Brain microvascular endothelial cell (primary cell): Measurements from ENCODE around the gene DYRK2.

ENCODE experiments used
- DNase-seq: peaks from one replicate; pipeline ENCODE4 v3.0.0-alpha.2; 2020
- H3K27ac ChIP-seq: fragments of 250-450 bp; sonication (Bioruptor Pico); 2 replicates; pipeline ENCODE4 v1.5.1; 2020; ENCODE audit warnings: mild to moderate bottlenecking, moderate library complexity
- H3K27me3 ChIP-seq: fragments of 250-450 bp; sonication (Bioruptor Pico); replicated peaks from 2 replicates; pipeline ENCODE4 v1.5.1; 2020; ENCODE audit warnings: mild to moderate bottlenecking
- H3K36me3 ChIP-seq: fragments of 250-450 bp; sonication (Bioruptor Pico); replicated peaks from 2 replicates; pipeline ENCODE4 v1.5.1; 2020; ENCODE audit warnings: mild to moderate bottlenecking
- H3K4me3 ChIP-seq: 2 replicates; pipeline ENCODE4 v1.5.1; 2011; ENCODE audit warnings: low read depth, mild to moderate bottlenecking, control low read depth, low read length, moderate library complexity
- CTCF ChIP-seq: IDR thresholded peaks from 2 replicates; pipeline ENCODE4 v1.5.1; 2011; ENCODE audit warnings: low read depth, mild to moderate bottlenecking, moderate library complexity, low read length, control low read depth, inconsistent platforms; ENCODE audit errors: missing control alignments
- in situ Hi-C: cut with HindIII; loops from 2 replicates; pipeline ENCODE4 v1.10.0; 2017; ENCODE audit warnings: low sequenced_read_pairs, low pct_ligation_motif_present

DYRK2 gene

GRCh38 chr12:67705394-67706370 is 57.1 kb downstream of the DYRK2 start:
- Histone ChIP-seq H3K36me3 (no peaks in the 10 kb centered on the region), H3K27me3 (no peaks in the 10 kb centered on the region), H3K27ac (peak overlapping the region; percentile 45), H3K4me3 (no peak overlapping the region)
- no peak for TF ChIP-seq CTCF
- peak; percentile 88 for DNase-seq
- in situ Hi-C loops: no loop called here

DNA sequence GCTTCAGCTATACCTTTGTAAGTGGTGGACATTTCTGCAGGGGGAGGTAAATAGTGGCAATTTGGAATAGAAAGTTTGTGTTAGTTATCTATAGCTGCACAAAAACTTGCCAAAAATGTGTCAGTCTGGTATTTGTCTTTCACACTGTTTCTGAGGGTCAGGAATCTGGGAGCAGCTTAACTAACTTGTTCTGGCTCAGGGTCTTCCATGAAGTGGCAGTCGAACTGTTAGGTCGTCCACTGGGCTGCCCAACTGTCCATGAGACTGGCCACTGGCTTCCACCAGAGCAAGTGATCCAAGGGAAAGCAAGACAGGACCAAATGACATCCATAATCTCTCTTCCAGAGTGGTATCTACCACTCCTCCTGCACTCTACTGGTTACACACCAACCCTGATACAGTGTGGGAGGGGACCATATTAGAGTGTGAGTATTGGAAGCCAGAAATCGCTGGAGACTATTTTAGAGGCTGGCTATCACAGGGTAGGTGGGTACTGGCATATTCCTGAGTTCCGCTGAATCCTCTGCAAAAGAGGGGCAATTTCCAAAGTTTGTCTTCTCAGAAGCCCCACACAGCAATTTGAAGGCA is 60.9 kb downstream of the DYRK2 start:
- H3K36me3 ChIP-seq: no peaks in the 10 kb centered on the region
- H3K27me3 ChIP-seq: no peaks in the 10 kb centered on the region
- in situ Hi-C loops: no loop called here
- no peak for TF ChIP-seq CTCF
- DNase-seq: no peak
- H3K4me3 ChIP-seq: no peak overlapping the region
- no peak overlapping the region for H3K27ac ChIP-seq

GRCh38 chr12:67710582-67710981 is 62.0 kb downstream of the DYRK2 start:
- Histone ChIP-seq H3K27me3 (no peaks in the 10 kb centered on the region), H3K27ac (no peak overlapping the region), H3K4me3 (no peak overlapping the region), H3K36me3 (no peaks in the 10 kb centered on the region)
- no peak for DNase-seq
- in situ Hi-C loops: no loop called here
- no peak for TF ChIP-seq CTCF

DNA sequence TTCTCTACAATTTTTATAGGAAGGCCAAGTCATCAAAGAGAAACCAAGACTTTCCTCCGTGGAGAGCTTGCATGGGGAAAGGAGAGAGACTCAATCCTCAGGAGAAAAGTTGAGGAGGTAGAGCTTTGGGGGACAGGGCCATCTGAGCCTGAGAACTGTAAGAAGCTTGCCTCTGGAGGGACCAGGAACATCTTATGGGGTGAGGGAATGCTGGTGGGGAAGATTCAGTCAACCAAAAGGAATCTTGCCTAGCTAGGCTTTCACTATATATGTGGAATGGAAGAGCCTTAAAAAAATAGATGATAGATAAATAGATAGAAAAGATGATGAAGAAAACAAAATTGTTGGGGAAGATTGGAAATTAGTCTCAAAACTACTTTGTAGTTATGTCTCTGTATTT is 63.5 kb downstream of the DYRK2 start:
- no peak for TF ChIP-seq CTCF
- no peak overlapping the region for H3K4me3 ChIP-seq
- no peaks in the 10 kb centered on the region for H3K36me3 ChIP-seq
- H3K27ac ChIP-seq: no peak overlapping the region
- no peaks in the 10 kb centered on the region for H3K27me3 ChIP-seq
- DNase-seq: no peak
- in situ Hi-C loops: no loop called here

- no peaks in the 10 kb centered on the region for H3K27me3 ChIP-seq
- H3K4me3 ChIP-seq: no peak overlapping the region
- no peak overlapping the region for H3K27ac ChIP-seq
- in situ Hi-C loops: no loop called here
- TF ChIP-seq CTCF: no peak
- H3K36me3 ChIP-seq: no peaks in the 10 kb centered on the region
- no peak for DNase-seq
Observed at GRCh38 chr12:67714648-67715047, 66.1 kb downstream of the DYRK2 start.
